NCI-H526 (cell line): ENCODE data around the gene CHST9.
"Not testable (repeated sequence)": the region's sequence is repeated elsewhere in the genome, so short reads cannot be mapped to it uniquely, and the experiment has no call there.

ENCODE experiments used
- DNase-seq, 2 experiments: peaks; one replicate each; lab custom pipeline; 2025; lab: John Stamatoyannopoulos, UW

The CHST9 gene, protein sequence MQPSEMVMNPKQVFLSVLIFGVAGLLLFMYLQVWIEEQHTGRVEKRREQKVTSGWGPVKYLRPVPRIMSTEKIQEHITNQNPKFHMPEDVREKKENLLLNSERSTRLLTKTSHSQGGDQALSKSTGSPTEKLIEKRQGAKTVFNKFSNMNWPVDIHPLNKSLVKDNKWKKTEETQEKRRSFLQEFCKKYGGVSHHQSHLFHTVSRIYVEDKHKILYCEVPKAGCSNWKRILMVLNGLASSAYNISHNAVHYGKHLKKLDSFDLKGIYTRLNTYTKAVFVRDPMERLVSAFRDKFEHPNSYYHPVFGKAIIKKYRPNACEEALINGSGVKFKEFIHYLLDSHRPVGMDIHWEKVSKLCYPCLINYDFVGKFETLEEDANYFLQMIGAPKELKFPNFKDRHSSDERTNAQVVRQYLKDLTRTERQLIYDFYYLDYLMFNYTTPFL

DNA sequence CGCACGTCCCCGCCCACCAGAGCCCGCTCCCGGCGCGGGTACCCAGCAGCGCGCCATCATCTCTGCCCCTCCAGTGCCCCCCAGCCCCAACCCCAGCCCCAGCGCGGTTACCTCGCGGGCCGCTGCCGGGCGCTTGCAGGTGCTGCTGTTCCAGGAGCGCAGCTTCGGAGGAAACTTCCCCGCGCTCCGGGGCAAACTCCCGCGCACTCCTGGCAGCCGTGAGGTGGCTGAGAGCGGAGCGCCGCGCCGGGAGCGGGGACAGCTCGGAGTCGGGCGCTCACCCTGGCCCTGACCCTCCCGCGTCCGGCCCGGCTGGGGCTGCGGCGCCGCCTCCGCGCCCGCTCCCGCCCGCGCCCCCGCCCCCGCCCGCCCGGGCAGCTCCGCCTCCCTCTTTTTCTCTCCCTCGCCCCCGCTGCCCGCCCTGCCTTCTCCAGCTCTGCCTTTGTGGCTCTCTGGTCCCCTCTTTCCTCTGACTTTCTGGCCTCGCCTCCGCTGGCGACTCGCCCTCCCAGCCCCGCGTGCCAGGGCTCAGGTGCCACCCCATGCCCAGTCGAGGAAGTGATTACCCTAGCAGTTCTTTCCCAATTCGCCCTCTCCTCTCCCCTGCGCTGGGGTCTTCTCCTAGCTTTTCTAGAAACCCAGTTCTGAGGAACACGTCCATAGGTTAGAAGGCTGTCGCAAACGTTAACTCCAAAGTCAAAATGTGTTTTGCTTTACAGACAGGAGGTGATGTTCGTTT is at the start of gene CHST9:
Gene CHST9, minus strand, starts transcription at position 284 of the 739 bp plus-strand sequence. CDS start 42,499 bp downstream, outside the sequence.
- DNase-seq, result peak in 1 of 2 experiments; percentile 73

DNA sequence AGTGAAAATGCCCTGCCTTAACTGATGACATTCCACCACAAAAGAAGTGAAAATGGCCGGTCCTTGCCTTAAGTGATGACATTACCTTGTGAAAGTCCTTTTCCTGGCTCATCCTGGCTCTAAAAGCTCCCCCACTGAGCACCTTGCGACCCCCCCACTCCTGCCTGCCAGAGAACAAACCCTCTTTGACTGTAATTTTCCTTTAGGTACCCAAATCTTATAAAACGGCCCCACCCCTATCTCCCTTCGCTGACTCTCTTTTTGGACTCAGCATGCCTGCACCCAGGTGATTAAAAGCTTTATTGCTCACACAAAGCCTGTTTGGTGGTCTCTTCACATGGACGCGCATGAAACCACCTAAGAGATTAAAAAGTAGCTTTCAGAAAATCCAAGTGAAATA is 47.2 kb upstream of the CHST9 start:
- DNase-seq, result not testable (repeated sequence)

DNA sequence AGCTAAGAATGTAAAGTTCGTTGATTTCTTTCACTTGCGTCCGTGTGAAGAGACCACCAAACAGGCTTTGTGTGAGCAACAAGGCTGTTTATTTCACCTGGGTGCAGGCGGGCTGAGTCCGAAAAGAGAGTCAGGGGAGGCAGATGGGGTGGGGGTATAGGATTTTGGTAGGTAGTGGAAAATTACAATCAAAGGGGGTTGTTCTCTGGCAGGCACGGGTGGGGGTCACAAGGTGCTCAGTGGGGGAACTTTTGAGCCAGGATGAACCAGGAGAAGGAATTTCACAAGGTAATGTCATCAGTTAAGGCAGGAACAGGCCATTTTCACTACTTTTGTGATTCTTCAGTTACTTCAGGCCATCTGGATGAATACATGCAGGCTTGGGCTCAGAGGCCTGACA is 46.6 kb upstream of the CHST9 start:
- not testable (repeated sequence) for DNase-seq

DNA sequence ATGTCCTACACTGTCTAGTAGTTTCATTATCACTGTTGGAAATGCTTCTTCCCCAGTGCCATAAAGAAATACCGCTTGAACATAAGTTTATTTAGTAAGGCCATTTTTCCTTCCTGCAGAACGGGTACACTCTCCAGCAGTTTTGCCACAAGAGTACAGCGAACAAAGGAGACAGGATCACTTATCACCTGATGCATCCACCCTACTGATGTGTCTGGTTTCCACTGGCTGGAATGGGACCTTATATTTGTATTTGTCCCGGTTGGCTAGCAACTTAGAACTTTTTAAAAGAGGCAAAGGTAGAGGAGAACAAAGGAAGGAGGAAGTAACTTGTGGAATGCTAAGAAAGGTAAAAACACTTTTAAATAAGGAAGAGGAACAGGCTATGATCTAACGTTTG is 46.1 kb upstream of the CHST9 start:
- DNase-seq, result not testable (repeated sequence)

DNA sequence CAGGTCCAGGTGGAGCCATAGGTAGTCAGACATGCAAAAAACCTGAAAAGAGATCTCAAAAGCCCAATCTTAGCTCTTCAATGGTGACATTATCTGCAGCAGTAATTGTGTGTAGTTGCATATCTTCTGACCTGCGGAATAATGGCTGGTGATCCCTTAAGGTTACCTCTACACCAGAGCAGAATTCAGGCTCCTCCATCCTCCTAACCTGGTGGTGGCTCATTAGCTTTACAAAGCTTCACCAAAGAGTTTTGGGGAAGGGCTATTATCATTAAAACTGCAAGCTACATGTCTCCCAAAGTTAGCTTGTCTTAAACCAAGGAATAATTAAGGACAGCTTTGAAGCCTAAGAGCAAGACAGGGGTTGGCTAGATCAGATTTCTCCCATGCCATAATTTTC is 42.6 kb upstream of the CHST9 start:
- no peak for DNase-seq

DNA sequence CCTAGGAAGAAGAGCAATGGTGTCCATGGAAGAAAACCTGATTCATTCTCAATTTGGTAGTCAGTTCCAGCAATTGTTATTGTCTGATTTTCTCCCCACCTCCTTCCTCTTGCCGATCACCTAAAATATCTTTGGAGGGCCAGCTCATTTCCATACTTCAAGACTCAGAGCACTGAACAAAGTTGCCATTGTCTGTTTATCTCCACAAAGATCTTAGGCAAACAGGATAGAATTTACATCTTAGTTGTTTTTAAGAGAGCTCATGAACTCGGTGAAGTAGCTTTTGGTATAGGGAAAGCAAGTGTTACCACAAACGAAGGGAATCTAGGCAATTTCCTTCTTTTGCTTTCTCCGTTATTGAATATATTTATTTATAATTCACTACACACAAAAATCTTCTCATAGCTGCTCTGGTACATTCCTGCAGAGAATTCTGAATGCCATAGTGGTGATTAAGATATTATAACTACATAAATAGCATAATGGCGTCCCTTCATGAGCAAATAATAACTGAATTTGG is 41.5 kb upstream of the CHST9 start:
- DNase-seq, result peak; percentile 27 to 38

DNA sequence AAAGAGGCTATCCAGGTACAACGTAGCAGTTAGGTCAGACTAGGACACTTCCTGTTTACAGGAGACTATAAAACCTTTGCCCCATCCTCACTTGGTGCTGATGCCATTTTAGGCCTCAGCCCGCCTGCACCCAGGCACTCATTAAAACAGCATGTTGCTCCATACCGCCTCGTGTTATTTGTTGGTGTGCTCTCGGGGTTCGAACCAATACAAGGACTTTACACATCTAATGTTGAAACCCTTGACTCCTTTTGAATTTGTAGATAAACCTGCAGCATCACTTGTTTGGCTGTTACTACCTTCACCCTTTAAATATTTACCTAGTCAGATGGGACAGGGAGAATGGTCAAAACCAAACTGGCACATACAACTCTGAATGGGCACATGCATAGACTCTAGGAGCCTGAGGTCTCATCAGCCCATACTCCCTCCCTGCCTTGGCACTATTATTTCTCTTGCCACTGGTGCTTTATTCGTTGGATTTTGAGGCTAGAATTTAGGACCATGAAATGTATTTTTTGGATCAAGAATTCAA is 40.9 kb upstream of the CHST9 start:
- no peak for DNase-seq

DNA sequence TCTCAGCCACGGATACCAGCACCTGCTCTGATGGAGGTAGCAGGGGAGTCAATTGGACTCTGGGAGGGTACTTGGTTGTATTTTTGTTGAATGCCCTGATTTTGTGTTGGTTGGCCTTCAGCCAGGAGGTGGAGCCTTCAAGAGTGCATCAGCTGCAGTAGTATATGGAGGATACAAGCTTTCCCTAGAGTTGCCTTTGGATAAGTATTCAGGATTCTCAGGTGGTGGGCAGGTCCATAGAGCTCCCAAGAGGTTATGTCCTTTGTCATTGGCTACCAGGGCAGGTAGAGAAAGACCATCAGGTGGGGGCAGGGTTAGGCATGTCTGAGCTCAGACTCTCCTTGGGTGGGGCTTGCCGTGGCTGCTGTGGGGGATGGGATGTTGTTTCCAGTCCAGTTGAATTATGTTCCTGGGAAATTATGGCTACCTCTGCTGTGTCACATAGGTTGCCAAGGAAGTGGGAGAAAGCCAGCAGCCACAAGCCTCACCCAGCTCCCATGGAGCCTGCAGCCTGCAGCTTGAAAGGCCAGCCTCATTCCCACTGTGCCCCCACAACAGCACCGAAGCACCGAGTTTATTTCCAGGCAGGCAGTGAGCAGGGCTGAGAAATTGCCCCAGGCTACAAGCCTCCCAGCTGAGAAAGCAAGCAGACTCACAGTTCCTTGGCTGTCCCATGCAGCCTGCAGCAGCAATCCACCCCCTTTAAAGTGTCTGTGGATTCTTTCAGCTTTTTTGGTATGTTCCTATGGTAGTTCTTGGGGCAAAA is 38.6 kb upstream of the CHST9 start:
- DNase-seq, result no peak

DNA sequence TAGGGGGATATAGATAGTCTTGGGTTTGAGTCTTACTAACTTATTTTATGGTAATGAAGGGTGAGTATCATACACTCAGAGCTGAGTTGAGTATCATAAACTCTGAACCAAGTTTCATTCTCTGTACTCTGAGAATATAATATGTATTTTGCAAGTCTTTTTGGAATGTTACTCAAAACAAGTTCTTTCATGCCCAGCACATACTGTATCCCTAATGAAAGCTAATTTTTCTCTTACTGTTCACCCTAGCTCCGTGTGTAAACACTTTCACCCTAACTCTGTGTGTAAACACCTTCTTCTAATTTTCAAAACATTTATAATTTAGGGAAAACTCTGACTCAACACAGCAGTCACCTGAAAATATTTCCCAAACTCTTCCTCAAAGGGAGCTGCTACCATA is 29.7 kb upstream of the CHST9 start:
- DNase-seq, result no peak

DNA sequence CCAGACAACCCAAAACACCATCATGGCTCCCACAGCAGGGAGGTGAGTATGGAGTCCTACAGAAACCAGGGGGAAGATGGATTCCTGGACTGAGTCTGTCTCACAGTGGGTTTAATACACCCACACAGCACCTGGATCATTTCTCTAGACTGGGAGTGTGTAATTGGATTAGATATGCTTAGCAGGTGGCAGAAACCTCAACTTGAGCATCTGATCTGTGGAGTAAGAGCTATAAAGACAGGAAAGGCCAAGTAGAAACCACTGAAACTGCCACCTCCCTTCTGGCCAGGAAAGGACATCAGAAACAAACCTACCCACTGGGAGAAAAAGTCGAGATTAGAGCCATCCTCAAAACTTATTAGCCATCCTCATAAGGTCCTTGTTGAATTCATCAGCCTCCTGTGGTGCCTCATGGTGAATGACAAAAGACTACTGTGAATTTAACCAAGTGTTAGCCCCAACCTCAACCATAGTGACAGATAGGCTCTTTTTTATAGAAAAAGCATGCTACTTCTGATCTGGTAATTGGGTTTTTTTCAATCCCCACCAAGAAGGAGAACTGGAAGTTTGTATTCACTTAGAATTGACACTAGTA is 28.1 kb upstream of the CHST9 start:
- DNase-seq, result no peak

DNA sequence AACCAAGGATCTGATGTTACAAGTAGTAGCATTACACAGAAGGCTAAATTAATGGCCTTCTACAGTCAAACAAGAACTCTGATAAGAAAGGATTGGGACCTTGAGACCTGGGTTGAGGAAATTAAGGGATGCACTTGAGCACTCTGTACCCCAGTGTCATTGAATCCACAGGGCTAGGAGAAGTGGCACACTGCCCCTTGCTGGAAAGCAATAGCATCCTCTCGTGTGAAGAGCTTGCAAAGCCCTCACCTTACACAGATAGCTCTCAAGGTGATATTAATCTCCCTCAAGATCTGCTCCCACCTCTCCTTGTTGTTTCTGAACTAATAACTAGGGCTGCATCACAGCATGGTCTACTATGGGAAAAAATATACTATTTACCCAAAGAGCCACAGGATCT is 26.5 kb upstream of the CHST9 start:
- DNase-seq, result no peak

DNA sequence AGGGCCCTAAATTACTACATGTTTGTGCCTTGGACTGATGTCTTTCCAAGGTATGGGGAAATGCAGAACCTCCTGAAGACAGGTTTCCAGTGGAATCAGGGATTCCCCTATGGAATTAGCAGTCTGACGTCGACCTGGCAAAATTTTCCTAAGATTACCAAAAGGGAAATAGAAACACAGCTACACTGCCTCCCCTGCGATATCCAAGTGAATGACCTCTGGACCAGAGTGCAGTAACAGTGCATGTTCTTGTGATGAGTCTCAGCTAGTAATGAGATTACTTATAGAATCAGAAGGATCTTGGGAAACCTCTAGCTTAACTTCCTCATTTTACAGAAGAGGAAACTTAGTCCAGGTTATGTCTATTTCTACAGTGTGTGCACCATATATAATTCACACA is 21.3 kb upstream of the CHST9 start:
- no peak for DNase-seq

DNA sequence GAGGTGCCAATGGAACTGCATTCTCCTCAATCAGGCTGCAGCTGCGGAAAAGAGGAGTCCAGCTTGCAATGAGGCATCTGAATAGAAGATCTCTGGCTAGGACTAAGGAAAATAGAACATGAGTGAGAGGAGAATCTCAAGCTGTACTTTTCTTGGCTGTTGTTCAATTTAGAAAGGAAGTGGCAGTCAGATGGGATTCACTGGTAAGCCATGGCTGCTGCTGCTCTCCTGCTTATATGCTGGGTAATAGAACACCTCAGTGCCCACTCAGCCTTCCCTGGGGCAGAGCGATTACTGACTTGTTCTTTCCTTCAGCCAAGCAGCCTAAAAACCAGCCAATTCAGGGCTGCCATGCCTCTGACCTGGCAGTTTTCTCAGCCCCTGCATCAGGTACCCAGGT is 17.6 kb upstream of the CHST9 start:
- DNase-seq, result no peak

DNA sequence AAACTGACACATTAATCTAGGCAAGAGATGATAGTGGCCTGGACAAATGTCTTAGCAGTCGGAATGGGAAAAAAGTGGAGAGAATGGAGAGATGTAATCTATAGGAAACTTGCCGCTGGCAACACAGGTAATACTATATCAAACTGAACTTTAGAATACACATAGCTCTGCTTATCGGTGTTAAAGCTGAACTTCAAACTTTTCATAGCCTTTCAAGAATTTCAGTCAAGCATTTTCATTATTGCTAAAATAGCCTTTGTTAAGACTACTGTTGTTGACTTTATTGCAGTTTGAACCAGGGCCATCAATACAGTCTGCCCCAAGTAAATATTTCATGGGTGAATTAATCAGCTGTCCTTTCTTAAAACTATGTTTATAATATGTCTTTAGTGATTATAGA is 12.9 kb upstream of the CHST9 start:
- no peak for DNase-seq

DNA sequence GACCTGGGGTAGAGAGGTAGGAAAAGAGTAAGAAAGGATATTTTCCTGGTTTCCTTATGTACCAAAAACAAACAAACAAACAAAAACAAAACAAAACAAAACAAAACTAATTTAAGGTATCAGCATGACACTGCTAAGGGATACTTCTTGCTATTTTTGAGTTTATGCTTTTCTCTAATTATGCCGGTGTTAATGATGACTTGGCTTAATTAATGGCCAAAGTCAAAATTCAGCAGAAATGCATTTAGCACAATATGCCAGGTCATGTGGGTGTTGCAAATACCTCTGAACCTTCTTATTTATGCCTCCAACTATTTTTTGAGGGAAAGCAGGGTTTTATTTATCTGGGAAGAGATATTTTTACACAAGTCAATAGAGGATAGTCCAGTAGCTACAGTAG is 3.2 kb upstream of the CHST9 start:
- DNase-seq, result no peak

DNA sequence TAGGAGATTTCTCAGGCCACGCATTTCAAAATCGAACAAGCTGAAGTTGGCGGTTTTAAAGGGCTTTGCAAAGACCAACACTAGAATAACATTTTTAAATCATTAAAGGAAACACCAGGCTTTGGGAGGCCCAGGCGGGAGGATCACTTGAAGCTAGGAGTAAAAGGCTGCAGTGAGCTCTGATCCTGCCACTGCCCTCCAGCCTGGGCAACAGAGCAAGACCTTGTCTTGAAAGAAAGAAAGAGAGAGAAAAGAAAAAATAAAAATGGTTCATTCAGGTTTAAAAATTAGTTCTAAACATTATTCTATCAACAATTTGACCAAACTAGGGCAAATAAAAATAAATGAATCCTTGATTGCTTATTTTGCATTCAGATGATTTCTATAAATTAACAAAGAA is 789 bp upstream of the CHST9 start:
- no peak for DNase-seq

DNA sequence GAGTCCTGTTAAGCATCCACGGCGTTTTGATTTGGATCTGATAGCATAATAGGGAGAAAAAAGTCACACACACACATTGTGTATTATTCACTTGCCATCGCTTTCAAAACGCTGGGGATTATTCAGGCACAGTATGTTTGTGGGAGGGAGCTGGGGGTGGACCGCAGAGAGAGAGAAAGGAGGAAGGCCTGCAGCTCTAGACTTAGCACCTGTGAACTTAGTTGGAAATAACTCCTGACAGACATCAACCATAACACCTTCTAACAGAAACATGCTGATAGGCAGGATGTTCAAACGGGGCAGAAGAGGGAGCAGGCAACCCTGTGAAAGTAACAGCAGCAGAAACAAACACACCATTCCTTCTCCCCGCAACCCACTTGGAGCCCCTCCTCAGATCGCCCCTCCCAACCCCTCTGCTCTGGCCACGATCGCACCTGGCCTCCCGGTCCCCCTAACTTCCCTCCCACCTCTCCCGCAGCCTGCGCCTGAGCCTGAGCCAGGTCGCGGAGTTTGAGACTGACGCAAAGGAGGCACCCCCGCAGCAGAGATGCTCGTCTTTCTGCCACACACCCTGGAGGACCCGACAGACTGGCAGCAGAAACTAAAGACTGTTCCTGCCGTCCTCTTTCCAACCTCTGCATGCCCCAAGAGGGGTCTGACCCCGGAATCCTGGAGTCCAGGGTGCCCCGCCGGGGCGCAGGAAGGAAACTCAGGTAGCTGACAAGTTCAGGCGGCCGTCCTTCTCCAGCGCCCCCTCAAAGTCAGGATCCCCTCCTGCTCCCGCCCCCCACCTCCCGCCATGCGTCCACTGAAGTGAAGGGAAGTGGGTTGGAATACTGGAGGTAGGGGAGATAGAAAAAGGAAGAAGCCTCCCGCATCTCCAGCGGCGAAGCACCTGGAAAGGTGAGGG is 738 bp downstream of the CHST9 start:
- DNase-seq, result peak in 1 of 2 experiments; percentile 45

DNA sequence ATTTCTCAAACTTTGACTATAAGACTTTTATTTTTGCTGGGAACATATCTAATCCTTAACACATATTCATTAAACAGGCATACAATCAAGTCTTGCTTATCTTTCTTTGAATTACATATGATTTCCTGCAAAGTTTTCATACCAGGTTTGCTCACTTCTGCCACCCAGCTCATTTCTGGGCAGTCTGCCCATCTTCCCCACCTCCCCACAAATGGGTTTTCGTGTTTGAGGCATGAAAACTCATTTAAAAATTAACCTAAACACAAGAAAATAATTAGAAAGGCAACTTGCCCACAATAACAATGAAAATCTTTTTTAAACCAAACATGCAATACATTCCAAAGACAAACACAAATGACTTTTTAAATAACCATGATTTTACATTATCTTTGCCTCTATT is 3.4 kb downstream of the CHST9 start:
- no peak for DNase-seq

DNA sequence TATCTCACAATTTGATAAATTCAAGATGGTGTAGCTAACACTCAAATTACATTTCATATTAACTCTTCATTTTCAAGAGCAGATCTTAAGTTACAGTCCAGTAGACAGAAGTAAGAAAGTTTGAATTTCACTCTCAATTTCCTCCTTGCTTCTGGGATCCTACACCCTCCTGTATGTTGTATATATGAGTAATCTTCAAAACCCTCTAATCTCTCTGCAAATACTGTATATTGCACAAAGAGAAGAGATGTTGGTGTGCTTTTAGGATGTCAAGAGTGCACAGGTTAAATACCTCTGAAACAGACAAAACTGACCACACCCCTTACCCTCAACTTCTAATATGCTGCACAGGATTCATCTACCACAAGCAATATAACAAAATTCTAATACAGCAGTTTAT is 6.7 kb downstream of the CHST9 start:
- no peak for DNase-seq

DNA sequence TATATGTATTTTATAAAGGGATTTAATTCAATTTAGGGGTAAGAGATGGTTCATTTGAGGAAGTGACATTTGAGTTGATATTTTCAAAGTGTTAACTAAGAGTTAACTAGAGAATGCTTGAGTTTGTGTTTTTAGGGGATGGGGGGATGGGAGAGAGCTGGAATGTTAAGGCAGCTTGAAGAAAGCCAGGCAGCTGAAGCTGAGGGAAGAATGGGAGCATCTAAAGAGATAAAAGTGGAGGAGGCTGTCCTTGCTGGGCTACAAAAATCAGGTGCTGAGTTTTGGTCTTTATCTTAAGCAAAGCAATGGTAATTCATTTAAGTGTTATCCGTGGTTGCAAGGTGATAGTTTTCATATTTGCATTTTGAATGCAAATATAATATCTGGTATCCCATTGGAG is 9.2 kb downstream of the CHST9 start:
- DNase-seq, result peak in 1 of 2 experiments; percentile 5

DNA sequence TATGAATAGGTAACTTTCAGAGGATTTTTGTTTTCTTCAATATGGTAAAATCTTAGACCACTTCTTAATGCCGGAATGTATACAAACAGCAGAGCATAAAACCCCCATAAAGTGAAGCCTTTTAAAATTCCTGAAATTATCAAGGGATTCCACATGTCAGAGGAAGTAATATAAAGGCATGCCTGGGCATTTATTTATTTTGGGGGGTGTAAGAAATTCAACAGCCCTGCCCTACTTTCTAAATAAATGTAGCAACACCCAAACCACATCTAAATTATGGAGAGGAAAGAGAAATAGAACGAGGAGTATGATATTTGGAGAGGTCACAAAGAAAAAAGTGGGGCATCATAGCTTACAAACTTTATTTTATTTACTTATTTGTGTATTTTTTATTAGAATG is 9.9 kb downstream of the CHST9 start:
- no peak for DNase-seq
